H1 (cell line): Measurements from ENCODE around the gene LRRC28. TPM values are rescaled to one million over a fixed set of nuclear protein-coding genes. Genes with fewer than 3 reads are reported as not detected.

Experiments
- CBX5 ChIP-seq: fragments of 300-800, 300-1000 bp; sonication (generic); IDR thresholded peaks from 2 replicates; pipeline ENCODE4 v1.7.1; 2016; ENCODE audit warnings: antibody characterized with exemption, low read length, low read depth
- JUND ChIP-seq: IDR thresholded peaks from 2 replicates; pipeline ENCODE4 v1.6.1; 2011; ENCODE audit warnings: mild to moderate bottlenecking, improper control_type of control experiment, low read length
- PHF8 ChIP-seq: fragments of 200-600 bp; sonication (generic); conservative IDR thresholded peaks from 2 replicates; pipeline ENCODE4 v1.7.1; 2012; ENCODE audit warnings: low read depth, mild to moderate bottlenecking, inconsistent platforms, low read length, moderate library complexity
- RFX5 ChIP-seq: IDR thresholded peaks from 2 replicates; pipeline ENCODE4 v1.6.1; 2011; ENCODE audit warnings: low read depth, low read length, improper control_type of control experiment, borderline replicate concordance
- SIX5 ChIP-seq: IDR thresholded peaks from 2 replicates; pipeline ENCODE4 v1.6.1; 2011; ENCODE audit warnings: mild to moderate bottlenecking, low read depth, low read length
- SRF ChIP-seq: IDR thresholded peaks from 2 replicates; pipeline ENCODE4 v1.6.1; 2011; ENCODE audit warnings: mild to moderate bottlenecking, low read depth, low read length, moderate library complexity
- TEAD4 ChIP-seq: IDR thresholded peaks from 2 replicates; pipeline ENCODE4 v1.6.1; 2012; ENCODE audit warnings: low read depth, low read length, inconsistent platforms, mixed read lengths
- polyA plus RNA-seq, 7 experiments: library from polyadenylated mRNA; depleted of rRNA in 3 of 7; stranded (reverse) in 5 of 7; unstranded in 2 of 7; fragments of >200 nt in 5 of 7; fragments of 200-250 nt in 2 of 7; gene quantifications; 1 replicate in 5 of 7; 2 replicates in 1 of 7; 4 replicates in 1 of 7; pipeline versions ENCODE4 v1.2.1 to v1.2.3, GENCODE V29; 2011 to 2013; ENCODE audit warnings: missing spikeins in 2 of 7, mixed read lengths in 2 of 7
- total RNA-seq: library from RNA; stranded (reverse); fragmentation: NEBNext Ultra II Directional; extraction: Animal tissue kit (Norgen Biotek cat#: 25700); gene quantifications from 2 replicates; pipeline ENCODE4 v1.2.1, GENCODE V29; 2021
- TF ChIP-seq, protein P1 (sequence below), 3 experiments: IDR thresholded peaks; 1 replicate in 2 of 3; 2 replicates in 1 of 3; pipeline versions ENCODE4 v1.5.1 to v1.6.1; 2011; ENCODE audit warnings: low read length in 3 of 3, mild to moderate bottlenecking in 3 of 3, inconsistent platforms in 2 of 3, low read depth in 1 of 3, moderate library complexity in 1 of 3; ENCODE audit not compliant: insufficient read depth in 1 of 3; ENCODE audit errors: control extremely low read depth in 1 of 3
- TF ChIP-seq, protein P2 (sequence below): IDR thresholded peaks from 2 replicates; pipeline ENCODE4 v1.6.1; 2012; ENCODE audit warnings: inconsistent platforms

LRRC28 gene
- total and polyA plus RNA-seq, 2 of the 8 experiments (the other 6 are each of a cell fraction or from before 2014, with no cell fraction given) = 20.2 to 23.3 TPM

DNA sequence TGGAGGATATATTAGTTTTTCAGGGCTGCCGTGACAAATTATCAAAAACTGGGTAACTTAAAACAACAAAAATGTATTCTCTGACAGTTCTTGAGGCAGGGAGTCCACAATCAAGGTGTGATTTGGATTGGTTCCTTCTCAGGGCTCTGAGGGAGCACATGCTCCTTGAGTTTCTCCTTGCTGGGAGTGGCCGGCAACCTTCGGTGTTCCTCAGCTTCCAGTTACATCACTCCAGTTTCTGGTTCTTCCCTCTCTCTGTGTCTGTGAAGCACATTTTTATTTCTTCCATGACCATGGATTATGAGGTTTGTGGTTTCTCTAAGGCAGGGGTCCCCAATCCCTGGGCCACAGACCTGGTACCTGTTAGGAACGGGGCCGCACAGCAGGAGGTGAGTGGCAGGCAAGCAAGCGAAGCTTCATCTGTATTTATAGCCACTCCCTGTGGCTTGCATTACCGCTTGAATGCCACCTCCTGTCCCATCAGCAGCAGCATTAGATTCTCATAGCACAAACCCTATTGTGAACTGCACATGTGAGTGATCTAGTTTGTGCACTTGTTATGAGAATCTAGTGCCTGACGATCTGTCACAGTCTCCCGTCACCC, 24.3 kb downstream of the LRRC28 start (continued):
- TF ChIP-seq TEAD4 (no peak), SRF (no peak), JUND (no peak), SIX5 (no peak), CBX5 (no peak), PHF8 (no peak), RFX5 (no peak)
- TF ChIP-seq, protein P1, sequence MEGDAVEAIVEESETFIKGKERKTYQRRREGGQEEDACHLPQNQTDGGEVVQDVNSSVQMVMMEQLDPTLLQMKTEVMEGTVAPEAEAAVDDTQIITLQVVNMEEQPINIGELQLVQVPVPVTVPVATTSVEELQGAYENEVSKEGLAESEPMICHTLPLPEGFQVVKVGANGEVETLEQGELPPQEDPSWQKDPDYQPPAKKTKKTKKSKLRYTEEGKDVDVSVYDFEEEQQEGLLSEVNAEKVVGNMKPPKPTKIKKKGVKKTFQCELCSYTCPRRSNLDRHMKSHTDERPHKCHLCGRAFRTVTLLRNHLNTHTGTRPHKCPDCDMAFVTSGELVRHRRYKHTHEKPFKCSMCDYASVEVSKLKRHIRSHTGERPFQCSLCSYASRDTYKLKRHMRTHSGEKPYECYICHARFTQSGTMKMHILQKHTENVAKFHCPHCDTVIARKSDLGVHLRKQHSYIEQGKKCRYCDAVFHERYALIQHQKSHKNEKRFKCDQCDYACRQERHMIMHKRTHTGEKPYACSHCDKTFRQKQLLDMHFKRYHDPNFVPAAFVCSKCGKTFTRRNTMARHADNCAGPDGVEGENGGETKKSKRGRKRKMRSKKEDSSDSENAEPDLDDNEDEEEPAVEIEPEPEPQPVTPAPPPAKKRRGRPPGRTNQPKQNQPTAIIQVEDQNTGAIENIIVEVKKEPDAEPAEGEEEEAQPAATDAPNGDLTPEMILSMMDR (IDR thresholded peaks at IDR 0.05; ENCODE audit: control extremely low read depth in 1 of 3, insufficient read depth in 1 of 3, low read depth in 1 of 3, low read length in 3 of 3) = no peak
- TF ChIP-seq, protein P2, sequence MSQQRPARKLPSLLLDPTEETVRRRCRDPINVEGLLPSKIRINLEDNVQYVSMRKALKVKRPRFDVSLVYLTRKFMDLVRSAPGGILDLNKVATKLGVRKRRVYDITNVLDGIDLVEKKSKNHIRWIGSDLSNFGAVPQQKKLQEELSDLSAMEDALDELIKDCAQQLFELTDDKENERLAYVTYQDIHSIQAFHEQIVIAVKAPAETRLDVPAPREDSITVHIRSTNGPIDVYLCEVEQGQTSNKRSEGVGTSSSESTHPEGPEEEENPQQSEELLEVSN = no peak
